SK-N-SH treated with all-trans-retinoic acid at 6 μM for 48 hours (cell line): ENCODE data around the gene LGR5.

Experiments
- ATAC-seq: fragments of 200-7000 bp; cut with Tn5 transposase; 3 replicates; pipeline ENCODE4 v1.9.1; 2020; ENCODE audit warnings: mild to moderate bottlenecking, moderate library complexity
- BACH2 ChIP-seq: fragments of 250-450 bp; sonication (Bioruptor Pico); IDR thresholded peaks from 2 replicates; pipeline ENCODE4 v1.9.0; 2021; ENCODE audit warnings: mild to moderate bottlenecking, borderline replicate concordance
- CREB5 ChIP-seq: fragments of 250-450 bp; sonication (Bioruptor Pico); IDR thresholded peaks from 2 replicates; pipeline ENCODE4 v1.5.1; 2020; ENCODE audit warnings: low read depth, mild to moderate bottlenecking, moderate library complexity
- CSRNP3 ChIP-seq: fragments of 250-450 bp; sonication (Bioruptor Pico); IDR thresholded peaks from 2 replicates; pipeline ENCODE4 v1.5.1; 2021; ENCODE audit warnings: mild to moderate bottlenecking, moderate library complexity
- ESRRG ChIP-seq: fragments of 250-450 bp; sonication (Bioruptor Pico); IDR thresholded peaks from 2 replicates; pipeline ENCODE4 v1.6.1; 2021; ENCODE audit warnings: mild to moderate bottlenecking
- ISL1 ChIP-seq: fragments of 250-450 bp; sonication (Bioruptor Pico); IDR thresholded peaks from 2 replicates; pipeline ENCODE4 v2.1.2; 2022; ENCODE audit warnings: mild to moderate bottlenecking, moderate library complexity
- OSR1 ChIP-seq: fragments of 250-450 bp; sonication (Bioruptor Pico); IDR thresholded peaks from 2 replicates; pipeline ENCODE4 v1.8.0; 2022; ENCODE audit warnings: moderate library complexity, mild to moderate bottlenecking, inconsistent platforms
- PPARA ChIP-seq: fragments of 250-450 bp; sonication (Bioruptor Pico); IDR thresholded peaks from 2 replicates; pipeline ENCODE4 v1.5.0; 2020; ENCODE audit warnings: mild to moderate bottlenecking, borderline replicate concordance
- RARB ChIP-seq: fragments of 250-450 bp; sonication (Bioruptor Pico); IDR thresholded peaks from 2 replicates; pipeline ENCODE4 v1.8.0; 2021; ENCODE audit warnings: mild to moderate bottlenecking, moderate library complexity
- TCF4 ChIP-seq: fragments of 250-450 bp; sonication (Bioruptor Pico); IDR thresholded peaks from 2 replicates; pipeline ENCODE4 v1.8.0; 2021; ENCODE audit warnings: mild to moderate bottlenecking, moderate library complexity, borderline replicate concordance
- TOX ChIP-seq: fragments of 250-450 bp; sonication (Bioruptor Pico); IDR thresholded peaks from 2 replicates; pipeline ENCODE4 v1.8.0; 2021; ENCODE audit warnings: mild to moderate bottlenecking, moderate library complexity, borderline replicate concordance
- TSHZ2 ChIP-seq: fragments of 250-450 bp; sonication (Bioruptor Pico); IDR thresholded peaks from 2 replicates; pipeline ENCODE4 v1.5.0; 2020; ENCODE audit warnings: mild to moderate bottlenecking, moderate library complexity
- ZFP3 ChIP-seq: fragments of 250-450 bp; sonication (Bioruptor Pico); IDR thresholded peaks from 2 replicates; pipeline ENCODE4 v1.5.0; 2020; ENCODE audit warnings: mild to moderate bottlenecking, moderate library complexity
- ZNF565 ChIP-seq: fragments of 450-650 bp; formaldehyde crosslinking; conservative IDR thresholded peaks from 2 replicates; pipeline ENCODE4 v1.5.0; 2020; ENCODE audit warnings: low read depth, mild to moderate bottlenecking, moderate library complexity
- ZNF70 ChIP-seq: fragments of 450-650 bp; formaldehyde crosslinking; IDR thresholded peaks from 2 replicates; pipeline ENCODE4 v1.5.0; 2020; ENCODE audit warnings: mild to moderate bottlenecking, moderate library complexity
- ZNF8 ChIP-seq: fragments of 450-650 bp; formaldehyde crosslinking; IDR thresholded peaks from 2 replicates; pipeline ENCODE4 v1.5.0; 2020; ENCODE audit warnings: mild to moderate bottlenecking, moderate library complexity
- TF ChIP-seq, protein P1 (sequence below): fragments of 250-450 bp; sonication (Bioruptor Pico); IDR thresholded peaks from 2 replicates; pipeline ENCODE4 v1.8.0; 2020; ENCODE audit warnings: mild to moderate bottlenecking, moderate library complexity, borderline replicate concordance
- TF ChIP-seq, protein P2 (sequence below): fragments of 250-450 bp; sonication (Bioruptor Pico); IDR thresholded peaks from 2 replicates; pipeline ENCODE4 v1.8.0; 2021; ENCODE audit warnings: low read depth, mild to moderate bottlenecking, moderate library complexity, borderline replicate concordance

The LGR5 gene

DNA sequence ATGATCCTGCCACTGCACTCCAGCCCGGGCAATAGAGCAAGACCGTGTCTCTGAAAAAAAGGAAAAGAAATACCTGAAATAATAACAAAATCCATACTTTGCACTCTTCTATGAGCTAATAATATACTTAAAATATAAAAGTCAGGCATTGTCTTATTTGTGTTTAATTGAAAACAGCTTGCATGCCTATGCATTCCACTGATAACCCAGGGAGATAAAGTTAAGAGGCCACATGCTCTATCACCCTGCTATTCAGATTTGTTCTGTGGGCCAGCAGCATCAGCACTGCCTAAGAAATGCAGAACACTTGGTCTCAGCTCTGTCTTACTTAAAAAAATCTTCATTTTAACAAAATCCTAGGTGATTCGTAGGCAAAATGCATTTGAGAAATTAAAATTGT is 99.2 kb downstream of the LGR5 start (continued):
- no peak for TF ChIP-seq ZFP3
- TF ChIP-seq, protein P1, sequence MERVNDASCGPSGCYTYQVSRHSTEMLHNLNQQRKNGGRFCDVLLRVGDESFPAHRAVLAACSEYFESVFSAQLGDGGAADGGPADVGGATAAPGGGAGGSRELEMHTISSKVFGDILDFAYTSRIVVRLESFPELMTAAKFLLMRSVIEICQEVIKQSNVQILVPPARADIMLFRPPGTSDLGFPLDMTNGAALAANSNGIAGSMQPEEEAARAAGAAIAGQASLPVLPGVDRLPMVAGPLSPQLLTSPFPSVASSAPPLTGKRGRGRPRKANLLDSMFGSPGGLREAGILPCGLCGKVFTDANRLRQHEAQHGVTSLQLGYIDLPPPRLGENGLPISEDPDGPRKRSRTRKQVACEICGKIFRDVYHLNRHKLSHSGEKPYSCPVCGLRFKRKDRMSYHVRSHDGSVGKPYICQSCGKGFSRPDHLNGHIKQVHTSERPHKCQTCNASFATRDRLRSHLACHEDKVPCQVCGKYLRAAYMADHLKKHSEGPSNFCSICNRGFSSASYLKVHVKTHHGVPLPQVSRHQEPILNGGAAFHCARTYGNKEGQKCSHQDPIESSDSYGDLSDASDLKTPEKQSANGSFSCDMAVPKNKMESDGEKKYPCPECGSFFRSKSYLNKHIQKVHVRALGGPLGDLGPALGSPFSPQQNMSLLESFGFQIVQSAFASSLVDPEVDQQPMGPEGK (CRISPR knock-in tag), result no peak
- TF ChIP-seq, protein P2, sequence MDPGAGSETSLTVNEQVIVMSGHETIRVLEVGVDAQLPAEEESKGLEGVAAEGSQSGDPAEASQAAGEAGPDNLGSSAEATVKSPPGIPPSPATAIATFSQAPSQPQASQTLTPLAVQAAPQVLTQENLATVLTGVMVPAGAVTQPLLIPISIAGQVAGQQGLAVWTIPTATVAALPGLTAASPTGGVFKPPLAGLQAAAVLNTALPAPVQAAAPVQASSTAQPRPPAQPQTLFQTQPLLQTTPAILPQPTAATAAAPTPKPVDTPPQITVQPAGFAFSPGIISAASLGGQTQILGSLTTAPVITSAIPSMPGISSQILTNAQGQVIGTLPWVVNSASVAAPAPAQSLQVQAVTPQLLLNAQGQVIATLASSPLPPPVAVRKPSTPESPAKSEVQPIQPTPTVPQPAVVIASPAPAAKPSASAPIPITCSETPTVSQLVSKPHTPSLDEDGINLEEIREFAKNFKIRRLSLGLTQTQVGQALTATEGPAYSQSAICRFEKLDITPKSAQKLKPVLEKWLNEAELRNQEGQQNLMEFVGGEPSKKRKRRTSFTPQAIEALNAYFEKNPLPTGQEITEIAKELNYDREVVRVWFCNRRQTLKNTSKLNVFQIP (CRISPR knock-in tag), result no peak
- TF ChIP-seq CSRNP3 (CRISPR knock-in tag), result 0 out of 2 replicates have a peak, but pooled peaks have one; percentile 21
- no peak for TF ChIP-seq ZNF8 (CRISPR knock-in tag)
- no peak for TF ChIP-seq BACH2 (CRISPR knock-in tag)
- no peak for TF ChIP-seq ESRRG

- TF ChIP-seq ZNF70 (CRISPR knock-in tag), result no peak
- TF ChIP-seq PPARA (CRISPR knock-in tag), result no peak
- no peak for TF ChIP-seq TCF4 (CRISPR knock-in tag)
- no peak for TF ChIP-seq ZNF565
- TF ChIP-seq TSHZ2 (CRISPR knock-in tag), result no peak
- no peak for TF ChIP-seq ESRRG
- TF ChIP-seq ZFP3, result no peak
- TF ChIP-seq CREB5 (CRISPR knock-in tag), result no peak
- no peak for TF ChIP-seq ISL1 (CRISPR knock-in tag)
- TF ChIP-seq, protein P1 (CRISPR knock-in tag), result no peak
- TF ChIP-seq TOX (CRISPR knock-in tag), result no peak
- no peak for TF ChIP-seq CSRNP3 (CRISPR knock-in tag)
- TF ChIP-seq, protein P2 (CRISPR knock-in tag), result no peak
- no peak for TF ChIP-seq RARB (CRISPR knock-in tag)
- no peak for TF ChIP-seq OSR1 (CRISPR knock-in tag)
- TF ChIP-seq, all 23 proteins: peak for 0
- no peak for ATAC-seq
Measured at GRCh38 chr12:71541583-71541982, 102.0 kb downstream of the LGR5 start.
